ENCODE data around the gene ACADL.

DNA sequence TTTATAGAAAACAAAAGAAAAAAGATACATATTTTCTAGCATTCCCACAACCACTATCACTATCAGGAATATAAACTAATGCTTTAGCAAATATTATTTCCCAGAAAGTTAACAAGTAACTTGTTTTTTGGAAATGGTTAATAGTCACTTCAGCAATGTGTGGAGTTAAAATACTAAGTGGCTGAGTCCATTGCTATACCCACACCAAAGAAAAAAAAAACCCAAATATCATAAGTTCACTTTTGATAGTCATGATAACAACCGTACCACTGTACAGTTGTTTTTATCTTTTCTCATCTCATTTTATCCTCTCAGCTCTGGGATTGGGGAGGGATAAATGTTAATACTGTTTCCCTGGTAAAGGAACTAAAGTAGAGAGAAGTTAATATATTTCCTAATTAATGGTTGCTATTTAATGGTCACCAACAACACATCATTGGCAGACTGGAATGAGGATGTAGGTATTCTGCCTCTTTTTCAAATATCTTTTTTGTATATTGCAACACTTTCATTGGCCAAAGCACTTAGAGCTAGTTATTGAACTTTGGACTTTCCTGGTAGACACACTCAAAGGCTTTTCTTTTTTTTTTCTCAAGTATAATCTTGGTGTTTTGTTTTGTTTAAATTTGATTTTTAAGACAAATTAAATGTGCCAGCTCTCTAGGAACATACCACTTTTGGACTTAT lies 35.7 kb downstream of the ACADL start:
- TF ChIP-seq, protein P1, sequence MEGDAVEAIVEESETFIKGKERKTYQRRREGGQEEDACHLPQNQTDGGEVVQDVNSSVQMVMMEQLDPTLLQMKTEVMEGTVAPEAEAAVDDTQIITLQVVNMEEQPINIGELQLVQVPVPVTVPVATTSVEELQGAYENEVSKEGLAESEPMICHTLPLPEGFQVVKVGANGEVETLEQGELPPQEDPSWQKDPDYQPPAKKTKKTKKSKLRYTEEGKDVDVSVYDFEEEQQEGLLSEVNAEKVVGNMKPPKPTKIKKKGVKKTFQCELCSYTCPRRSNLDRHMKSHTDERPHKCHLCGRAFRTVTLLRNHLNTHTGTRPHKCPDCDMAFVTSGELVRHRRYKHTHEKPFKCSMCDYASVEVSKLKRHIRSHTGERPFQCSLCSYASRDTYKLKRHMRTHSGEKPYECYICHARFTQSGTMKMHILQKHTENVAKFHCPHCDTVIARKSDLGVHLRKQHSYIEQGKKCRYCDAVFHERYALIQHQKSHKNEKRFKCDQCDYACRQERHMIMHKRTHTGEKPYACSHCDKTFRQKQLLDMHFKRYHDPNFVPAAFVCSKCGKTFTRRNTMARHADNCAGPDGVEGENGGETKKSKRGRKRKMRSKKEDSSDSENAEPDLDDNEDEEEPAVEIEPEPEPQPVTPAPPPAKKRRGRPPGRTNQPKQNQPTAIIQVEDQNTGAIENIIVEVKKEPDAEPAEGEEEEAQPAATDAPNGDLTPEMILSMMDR (conservative IDR thresholded peaks at IDR 0.05) = no peak
- TF ChIP-seq EZH2 (IDR thresholded peaks at IDR 0.05; ENCODE audit: low read depth) = no peak

Measured in PC-9 (cell line).